IPS-11a (cell line): ENCODE measurements around the gene SLC38A9.
"Not testable (repeated sequence)": the region's sequence is repeated elsewhere in the genome, so short reads cannot be mapped to it uniquely, and the experiment has no call there.

Source experiments
- H3K4me3 ChIP-seq: one replicate; pipeline ENCODE4 v1.5.1; 2013; ENCODE audit warnings: low read depth, low read length, control low read depth

The SLC38A9 gene, protein sequence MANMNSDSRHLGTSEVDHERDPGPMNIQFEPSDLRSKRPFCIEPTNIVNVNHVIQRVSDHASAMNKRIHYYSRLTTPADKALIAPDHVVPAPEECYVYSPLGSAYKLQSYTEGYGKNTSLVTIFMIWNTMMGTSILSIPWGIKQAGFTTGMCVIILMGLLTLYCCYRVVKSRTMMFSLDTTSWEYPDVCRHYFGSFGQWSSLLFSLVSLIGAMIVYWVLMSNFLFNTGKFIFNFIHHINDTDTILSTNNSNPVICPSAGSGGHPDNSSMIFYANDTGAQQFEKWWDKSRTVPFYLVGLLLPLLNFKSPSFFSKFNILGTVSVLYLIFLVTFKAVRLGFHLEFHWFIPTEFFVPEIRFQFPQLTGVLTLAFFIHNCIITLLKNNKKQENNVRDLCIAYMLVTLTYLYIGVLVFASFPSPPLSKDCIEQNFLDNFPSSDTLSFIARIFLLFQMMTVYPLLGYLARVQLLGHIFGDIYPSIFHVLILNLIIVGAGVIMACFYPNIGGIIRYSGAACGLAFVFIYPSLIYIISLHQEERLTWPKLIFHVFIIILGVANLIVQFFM

DNA sequence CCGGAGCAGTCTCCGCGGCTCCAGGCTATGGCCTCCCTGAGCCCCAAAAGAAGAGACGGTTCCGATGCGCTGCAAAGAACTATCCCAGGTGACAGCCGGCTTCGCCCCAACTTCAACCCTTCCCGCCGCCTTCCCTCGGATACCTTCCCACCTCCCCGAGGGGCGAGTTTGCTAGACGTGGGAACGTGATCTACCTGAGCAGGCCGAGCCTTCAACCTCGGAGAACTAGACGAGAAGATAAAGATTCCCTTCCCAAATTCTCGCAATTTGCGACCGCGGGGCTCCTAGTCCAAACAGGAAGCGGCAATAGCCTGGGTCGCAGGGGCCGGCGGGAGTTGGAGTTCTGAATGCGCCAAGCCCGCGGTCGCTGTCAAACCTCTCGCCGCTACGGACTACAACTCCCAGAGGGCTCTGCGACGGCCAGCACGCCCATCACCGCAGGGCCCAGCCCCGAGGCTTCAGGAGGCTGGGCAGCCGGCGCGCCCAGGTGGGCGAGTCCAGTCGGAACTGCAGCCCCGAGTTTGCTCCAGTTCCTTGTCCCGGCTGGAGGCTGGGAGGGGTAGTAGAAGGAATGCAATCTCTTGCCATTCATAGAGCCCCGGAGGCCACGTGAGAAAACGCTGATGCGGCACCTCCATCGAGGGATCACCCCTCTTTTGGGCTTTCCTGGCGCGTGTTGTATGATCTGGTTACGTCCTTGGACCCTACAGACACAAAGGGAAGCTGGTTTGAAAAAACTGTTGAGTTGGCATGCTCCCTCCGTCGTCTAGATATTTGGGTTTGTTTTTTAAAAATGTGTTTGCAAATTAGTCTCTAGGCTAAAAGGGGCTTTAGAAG lies at the start of gene SLC38A9:
Gene SLC38A9, minus strand, starts transcription at position 302 of the 837 bp plus-strand sequence. CDS start 14,366 bp downstream, outside the sequence.
- H3K4me3 ChIP-seq = peak within 1 kb of the TSS; percentile 93

DNA sequence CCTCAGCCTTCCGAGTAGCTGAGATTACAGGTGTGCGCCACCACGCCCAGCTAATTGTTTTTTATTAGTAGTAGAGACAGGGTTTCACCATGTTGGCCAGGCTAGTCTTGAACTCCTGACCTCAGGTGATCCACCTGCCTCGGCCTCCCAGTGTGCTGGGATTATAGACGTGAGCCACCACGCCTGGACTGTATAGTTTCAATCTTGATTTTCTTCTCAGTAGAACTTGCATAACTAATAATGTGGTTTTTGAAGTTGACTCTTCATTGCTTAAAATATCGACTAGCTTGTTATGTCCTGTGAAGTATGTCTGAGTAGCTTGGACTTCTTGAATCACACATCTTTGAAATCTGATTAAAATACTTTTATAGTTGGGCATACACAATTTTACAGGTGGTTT lies 49.6 kb upstream of the SLC38A9 start:
- H3K4me3 ChIP-seq = not testable (repeated sequence)

DNA sequence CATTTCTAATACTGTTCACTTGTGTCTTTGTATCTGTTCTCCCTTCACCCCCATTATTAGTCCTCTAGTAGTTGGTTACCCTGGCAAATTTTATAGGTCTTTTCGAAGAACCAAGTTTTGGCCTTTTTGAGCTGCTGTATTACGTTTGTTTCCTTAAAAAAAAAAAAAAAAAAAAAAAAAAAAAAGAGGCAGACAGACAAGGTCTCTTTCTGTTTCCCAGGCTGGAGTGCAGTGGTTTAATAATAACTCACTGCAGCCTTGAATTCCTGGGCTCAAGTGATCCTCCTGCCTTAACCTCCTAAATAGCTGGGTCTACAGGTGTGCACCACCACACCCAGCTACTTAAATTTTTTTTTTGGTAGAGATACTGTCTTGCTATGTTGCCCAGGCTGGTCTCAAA lies 46.6 kb upstream of the SLC38A9 start:
- no peak overlapping the region for H3K4me3 ChIP-seq

DNA sequence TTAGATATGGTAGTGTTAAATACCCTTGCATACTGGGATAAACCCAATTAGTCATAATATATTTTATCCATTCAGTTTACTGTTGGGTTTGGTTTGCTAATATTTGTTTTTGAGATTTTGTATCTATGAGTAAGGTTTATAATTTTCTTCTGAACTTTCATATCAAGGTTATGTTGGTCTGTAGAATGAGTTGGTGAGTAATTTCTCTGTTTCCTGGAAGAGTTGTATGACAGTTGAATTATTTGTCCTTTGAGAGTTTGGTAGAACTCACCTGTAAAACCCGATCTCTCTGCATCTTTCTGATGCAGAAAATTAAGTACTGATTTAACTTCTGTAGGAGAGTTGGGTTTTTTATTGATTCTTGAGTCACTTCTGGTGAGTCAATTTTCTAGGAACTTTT lies 46.1 kb upstream of the SLC38A9 start:
- no peak overlapping the region for H3K4me3 ChIP-seq

DNA sequence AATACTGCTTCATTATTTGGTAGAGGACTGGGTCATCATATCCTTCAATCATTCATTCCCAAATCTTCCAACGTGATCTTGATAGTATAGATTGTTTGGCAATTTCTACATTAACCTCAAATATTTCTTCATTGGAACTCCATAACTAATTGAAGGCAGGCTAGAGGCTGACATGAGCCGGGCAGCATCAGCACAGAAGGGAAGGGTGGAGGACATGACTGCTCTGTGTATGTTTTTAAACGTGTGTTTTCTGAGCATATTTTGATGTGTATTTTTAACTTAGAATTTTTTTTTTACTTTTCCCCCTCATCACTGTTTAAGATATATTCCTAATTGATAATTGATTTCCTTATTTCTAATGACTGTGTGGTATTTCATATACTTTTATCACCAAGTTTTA lies 38.4 kb upstream of the SLC38A9 start:
- no peak overlapping the region for H3K4me3 ChIP-seq

DNA sequence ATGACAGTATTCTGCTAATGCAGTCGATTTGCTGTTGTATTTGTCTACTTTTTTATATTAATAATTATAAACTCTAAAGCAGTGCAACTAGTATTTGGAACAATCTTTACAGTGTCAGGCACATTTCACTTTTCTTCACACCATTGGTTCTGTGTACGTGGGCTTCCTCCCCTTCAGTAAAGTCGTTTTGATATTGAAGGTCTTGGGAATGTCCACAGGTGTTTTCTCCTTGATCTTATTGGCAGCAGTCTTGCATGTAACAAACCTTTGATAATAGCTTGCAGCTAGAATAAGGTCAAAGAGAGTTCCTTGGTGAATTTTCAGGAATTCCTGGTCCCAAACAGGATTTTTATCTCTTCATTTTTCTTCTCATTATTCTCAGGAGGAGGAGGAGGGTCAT lies 37.9 kb upstream of the SLC38A9 start:
- H3K4me3 ChIP-seq = no peak overlapping the region

DNA sequence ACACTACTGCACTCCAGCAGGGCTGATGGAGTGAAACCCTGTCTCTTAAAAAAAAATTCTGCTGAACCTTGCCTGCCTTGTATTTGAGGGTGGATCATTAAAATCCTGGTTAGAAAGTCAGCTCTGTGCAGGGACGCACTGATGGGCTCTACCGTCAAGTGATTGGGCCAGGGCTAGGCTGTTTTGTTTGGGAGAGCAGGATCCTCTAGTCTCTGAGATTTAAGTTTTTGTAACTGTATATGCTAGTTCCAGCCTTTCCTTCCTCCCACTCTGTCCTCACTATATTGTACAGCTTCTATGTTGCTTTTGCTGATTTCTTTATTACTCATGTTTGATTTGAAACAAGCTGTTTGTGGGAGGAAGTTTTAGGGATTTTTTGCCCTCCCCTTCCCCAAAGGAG lies 37.3 kb upstream of the SLC38A9 start:
- no peak overlapping the region for H3K4me3 ChIP-seq

DNA sequence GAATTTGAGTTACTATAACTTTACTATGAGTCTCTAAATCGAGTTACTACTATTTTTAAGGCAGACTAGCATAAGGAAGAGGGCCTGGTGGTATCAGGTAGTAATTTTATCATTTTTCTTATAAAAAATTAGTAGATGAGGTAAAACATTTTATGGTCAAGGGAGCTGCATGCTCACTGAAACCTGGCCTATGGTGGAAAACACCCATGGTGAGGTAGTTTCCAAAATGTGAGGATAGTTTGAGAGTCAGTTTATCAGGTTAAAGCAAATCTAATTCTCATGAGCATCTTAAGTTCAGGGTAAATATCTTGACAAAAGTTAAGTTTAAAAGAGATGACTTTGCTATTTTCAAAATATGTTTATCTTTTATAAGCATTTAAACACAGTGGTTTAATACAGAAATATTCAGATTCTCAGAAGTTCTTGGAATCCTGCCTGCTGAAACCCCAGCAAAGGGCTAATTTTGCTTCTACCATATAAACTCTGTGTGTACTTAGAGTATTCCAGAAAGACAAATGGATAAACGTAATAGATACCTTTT lies 35.7 kb upstream of the SLC38A9 start:
- H3K4me3 ChIP-seq = no peak overlapping the region

DNA sequence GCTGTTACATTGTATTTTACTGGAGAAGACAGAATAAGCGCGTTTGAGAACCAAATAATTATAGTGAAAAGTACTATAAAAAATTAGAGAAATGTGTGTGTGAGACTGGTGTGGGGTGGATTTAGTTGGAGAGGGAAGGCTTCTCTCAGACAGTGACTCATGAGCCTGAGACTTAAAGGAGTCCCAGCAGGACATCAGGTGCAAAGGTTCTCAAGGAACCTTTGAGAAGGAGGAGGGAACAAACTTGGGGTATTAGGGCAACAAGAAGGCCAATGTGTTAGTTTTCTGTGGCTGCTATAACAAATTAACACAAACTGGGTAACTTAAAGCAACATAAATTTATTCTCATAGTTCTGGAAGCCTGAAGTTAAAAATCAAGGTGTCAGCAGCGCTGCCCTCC lies 30.7 kb upstream of the SLC38A9 start:
- H3K4me3 ChIP-seq = no peak overlapping the region

DNA sequence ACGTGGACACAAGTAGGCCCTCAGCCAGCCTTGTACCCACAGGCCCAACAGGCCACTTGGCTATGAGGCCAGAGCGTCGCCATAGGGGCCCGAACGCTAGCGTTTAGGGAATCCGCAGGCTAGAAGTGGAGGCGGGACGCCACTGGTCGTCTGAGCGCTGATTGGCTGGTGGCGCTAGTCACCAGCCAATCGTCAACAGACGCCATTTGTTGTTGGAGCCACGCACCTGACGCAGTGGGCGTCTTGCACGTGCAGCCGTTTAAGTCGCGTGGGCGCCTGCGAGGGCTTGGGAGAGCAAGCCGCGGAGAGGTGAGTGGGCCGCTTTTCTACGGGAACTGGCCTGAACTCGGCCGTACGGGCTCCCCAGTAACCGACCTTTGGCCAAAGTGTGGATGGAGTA lies 25.7 kb upstream of the SLC38A9 start, which contains the start of gene DDX4:
Gene DDX4, plus strand, starts transcription at position 269 of the 400 bp plus-strand sequence. CDS start 903 bp downstream, outside the sequence.
- H3K4me3 ChIP-seq = no peak within 1 kb of the TSS

DNA sequence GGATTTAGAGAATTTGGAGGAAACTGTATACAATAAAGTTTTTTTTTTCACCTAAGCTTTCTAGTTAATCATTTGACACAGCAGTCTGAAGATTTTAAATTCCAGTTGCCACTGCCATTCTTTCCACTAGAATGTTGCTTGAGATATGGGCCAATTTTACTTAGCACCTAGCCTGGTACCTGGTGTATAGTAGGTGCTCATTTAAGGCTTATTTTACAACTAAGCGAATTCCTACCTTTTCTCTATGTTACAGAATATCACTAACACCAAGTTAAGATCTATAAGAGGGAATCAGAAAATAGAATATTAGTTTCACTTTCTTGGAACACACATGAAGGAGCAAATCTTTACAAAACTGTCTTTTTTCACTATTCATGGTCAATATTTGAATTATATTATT lies 22.5 kb upstream of the SLC38A9 start:
- no peak overlapping the region for H3K4me3 ChIP-seq

DNA sequence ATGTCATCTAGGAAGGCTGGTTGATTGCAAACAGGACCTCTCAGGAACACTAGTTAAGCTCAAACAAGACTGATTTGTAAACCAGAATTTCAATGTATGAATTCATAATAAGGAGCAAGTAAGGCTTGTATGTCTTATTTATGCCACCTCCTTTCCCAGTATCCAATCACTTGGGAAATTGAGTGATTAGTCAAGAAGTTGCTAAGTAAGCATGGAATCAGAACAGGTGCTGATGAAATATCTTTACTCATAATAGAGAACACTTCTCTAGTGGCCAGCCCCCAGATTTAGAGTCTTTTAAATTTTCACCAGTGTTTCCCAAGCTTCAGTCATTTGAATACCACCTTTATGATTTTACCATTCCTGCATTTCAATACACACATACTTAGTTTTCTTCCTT lies 20.5 kb upstream of the SLC38A9 start:
- no peak overlapping the region for H3K4me3 ChIP-seq

DNA sequence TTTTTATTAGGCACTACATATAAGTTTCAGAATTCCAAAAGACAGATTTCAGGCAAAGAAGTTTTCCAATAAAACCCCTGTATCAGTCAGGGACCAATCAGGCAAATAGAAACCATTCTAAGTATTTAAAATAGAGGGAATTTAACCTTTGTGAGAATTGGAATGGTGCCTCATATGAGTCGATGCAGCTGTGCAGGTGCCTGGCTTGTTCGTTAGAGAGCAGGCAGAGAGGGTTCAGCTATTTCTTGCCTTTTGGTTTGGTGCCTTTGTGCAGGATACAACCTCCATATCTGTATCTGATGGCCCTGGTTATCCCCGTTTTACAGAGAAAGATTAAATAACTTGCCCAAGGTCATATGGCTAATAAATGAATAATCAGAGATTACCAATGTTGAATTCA lies 19.7 kb upstream of the SLC38A9 start:
- no peak overlapping the region for H3K4me3 ChIP-seq

DNA sequence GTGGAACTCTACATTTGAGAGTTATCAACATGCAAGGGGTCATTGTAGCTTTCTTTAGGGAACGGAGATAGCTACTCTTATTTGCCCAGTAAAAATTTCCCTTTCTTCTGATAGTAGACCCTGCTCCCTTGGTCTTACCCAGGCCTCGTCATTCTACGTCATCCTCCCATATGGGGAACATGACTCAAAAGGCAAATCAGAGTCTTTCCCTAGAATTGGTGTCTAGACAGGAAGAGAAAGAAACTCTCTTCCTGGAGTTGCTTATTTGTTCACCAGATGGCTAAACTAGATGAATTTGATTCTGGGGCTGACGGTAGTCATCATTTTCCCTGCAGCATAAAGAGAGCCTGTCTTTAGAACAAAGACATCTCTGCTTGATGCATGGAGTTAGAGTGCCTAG lies 12.2 kb upstream of the SLC38A9 start:
- H3K4me3 ChIP-seq = no peak overlapping the region

DNA sequence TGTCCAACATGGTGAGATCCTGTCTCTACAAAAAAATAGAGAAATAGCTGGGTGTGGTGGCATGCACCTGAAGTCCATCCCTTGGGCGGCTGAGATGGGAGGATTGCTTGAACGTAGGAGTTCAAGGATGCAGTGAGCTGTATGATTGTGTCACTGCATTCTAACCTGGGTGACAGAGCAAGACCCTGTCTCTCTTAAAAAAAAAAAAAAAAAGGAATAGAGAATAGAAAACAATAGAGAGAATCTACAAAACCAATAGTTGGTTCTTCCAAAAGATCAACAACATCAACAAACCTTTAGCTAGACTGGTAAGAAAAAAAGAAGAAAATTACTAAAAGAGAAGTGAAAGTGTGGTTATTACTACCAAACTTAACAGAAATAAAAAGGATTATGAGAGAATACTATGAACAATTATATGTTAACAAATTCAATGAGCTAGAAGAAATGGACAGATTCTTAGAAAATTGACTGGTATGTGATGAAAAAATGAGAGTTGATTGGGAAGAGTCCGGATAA lies 8.1 kb upstream of the SLC38A9 start:
- no peak overlapping the region for H3K4me3 ChIP-seq

DNA sequence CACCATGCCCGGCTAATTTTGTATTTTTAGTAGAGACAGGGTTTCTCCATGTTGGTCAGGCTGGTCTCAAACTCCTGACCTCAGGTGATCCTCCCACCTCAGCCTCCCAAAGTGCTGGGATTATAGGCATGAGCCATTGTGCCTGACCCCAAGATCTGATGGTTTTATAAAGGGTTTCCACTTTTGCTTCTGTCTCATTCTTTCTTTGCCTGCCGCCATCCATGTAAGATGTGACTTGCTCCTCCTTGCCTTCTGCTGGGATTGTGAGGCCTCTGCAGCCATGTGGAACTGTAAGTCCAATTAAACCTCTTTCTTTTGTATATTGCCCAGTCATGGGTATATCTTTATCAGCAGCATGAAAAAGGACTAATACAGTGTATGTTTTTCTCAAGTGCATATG lies 6.9 kb upstream of the SLC38A9 start:
- not testable (repeated sequence) for H3K4me3 ChIP-seq

DNA sequence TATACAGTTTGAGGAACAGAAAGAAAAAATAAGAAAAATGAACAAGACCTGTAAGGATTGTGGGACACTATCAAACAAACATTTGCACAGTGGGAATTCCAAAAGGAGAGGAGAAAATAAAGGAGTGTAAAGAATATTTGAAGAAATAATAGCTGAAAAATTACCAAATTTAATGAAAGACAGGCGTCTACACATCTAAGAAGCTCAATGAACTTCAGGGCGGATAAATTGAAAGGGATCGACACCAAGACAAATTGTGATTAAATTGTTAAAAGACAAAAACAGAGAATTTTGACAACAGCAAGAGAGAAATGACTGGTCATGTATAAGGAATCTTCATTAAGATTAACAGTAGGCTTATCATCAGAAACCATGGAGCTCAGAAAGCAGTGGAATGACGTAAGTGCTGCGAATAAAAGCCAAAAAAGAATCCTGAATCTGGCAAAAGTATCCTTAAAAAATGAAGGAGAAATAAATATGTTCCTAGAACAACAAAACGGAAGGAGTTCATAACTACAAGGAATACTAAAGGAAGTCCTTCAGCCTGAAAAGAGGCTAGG lies 3.5 kb upstream of the SLC38A9 start:
- H3K4me3 ChIP-seq = no peak overlapping the region

DNA sequence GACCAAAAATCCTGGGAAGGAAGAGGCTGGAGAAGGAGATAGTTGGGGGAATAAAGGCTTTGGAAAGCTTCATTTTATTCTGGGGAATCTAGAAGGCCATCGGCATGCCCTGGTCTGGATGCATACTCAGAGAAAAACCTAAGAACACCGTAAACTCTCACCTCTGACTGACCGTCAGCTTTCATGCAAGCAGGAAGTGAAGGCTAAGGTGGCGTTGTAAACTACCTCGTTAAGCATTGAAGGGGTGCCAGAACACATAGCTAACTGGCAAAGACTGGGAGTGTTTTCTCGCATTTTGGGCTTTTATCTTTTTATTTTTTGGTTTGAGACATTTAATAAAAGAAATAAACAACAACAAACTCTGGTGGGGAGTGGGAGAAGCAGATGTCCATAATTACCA lies 2.6 kb upstream of the SLC38A9 start:
- no peak overlapping the region for H3K4me3 ChIP-seq

DNA sequence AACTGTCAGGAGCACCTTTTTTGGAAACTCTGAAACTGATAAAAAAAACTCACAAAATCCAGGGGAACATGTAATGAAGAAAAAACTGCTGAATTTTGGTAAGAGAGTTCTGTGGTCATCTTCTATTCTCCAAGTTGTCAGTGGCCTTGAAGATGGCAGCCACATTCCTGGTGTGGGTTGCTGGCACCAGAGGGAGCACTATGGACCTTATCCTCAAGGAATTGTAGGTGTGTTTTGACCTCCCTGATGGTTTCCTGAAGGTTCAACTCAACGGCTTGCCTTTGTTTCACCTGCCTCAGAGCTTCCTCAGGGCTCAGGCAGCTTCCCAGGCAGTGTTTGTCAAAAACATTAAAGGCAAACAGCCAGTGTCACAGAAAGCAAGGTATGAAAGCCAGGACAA lies 2.2 kb upstream of the SLC38A9 start:
- no peak overlapping the region for H3K4me3 ChIP-seq

DNA sequence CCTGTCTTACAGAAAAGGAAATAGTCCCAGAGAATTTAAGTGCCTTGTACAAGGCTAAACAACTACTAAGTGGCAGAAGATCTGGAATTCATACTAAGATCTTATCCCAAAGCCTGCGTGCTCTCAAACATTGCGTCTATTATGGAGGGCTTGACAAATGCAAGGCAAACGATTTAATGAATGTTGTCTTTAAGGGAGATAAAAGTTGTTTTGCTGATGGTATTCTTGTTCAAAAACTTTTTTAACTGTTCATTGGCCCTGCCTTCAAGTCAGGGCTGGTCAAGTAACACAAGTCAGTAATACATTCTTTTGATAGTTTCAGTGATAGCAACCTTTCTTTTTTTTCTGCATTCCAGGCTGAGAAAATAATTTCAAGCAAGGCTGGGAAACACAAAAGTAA lies 1.7 kb upstream of the SLC38A9 start:
- no peak overlapping the region for H3K4me3 ChIP-seq

DNA sequence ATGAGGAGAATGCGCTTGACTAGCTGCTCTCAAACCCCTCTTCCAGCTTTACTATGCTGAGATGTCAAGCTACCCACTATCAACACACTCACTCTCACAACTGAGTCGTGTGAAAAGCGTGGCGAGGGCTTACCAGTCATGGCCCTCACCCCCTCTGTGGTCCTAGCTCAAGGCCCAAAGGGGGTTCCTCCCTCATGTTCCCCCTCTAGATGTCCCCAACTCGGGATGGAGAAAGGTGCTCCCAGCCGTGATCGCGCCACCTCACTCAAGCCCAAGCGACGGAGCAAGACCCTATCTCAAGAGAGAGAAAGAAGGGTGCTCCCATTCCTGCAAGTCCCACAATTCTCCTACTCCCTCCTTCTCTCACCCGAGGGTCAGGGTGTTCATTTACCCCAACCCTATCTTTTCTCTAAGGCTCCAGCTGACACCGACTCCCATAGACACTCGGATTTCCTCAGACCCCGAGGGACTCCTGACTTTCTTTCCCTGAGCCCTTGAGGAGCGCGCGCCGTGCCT lies 559 bp downstream of the SLC38A9 start:
- H3K4me3 ChIP-seq = peak overlapping the region; percentile 93
